ENCODE data around the gene STIP1.

- no peak for TF ChIP-seq EZH2 (IDR thresholded peaks at IDR 0.05; ENCODE audit: low read depth)
- TF ChIP-seq CTCF (conservative IDR thresholded peaks at IDR 0.05): no peak
These were observed 9.2 kb upstream of the STIP1 start for GRCh38 chr11:64176751-64177150.
